SK-N-SH treated with all-trans-retinoic acid at 6 μM for 48 hours (cell line): Measurements from ENCODE around the gene ANAPC2.

Experiments used
- ATAC-seq: fragments of 200-7000 bp; cut with Tn5 transposase; 3 replicates; pipeline ENCODE4 v1.9.1; 2020; ENCODE audit warnings: mild to moderate bottlenecking, moderate library complexity
- ARNTL ChIP-seq: fragments of 450-650 bp; formaldehyde crosslinking; IDR thresholded peaks from 2 replicates; pipeline ENCODE4 v1.5.0; 2020; ENCODE audit warnings: low read depth, mild to moderate bottlenecking, moderate library complexity, borderline replicate concordance
- BACH2 ChIP-seq: fragments of 250-450 bp; sonication (Bioruptor Pico); IDR thresholded peaks from 2 replicates; pipeline ENCODE4 v1.9.0; 2021; ENCODE audit warnings: mild to moderate bottlenecking, borderline replicate concordance
- CSDC2 ChIP-seq: fragments of 250-450 bp; sonication (Bioruptor Pico); IDR thresholded peaks from 2 replicates; pipeline ENCODE4 v1.5.0; 2020; ENCODE audit warnings: mild to moderate bottlenecking, moderate library complexity
- ESRRG ChIP-seq: fragments of 250-450 bp; sonication (Bioruptor Pico); IDR thresholded peaks from 2 replicates; pipeline ENCODE4 v1.6.1; 2021; ENCODE audit warnings: mild to moderate bottlenecking
- GLIS3 ChIP-seq: fragments of 250-450 bp; sonication (Bioruptor Pico); IDR thresholded peaks from 2 replicates; pipeline ENCODE4 v1.5.0; 2020; ENCODE audit warnings: mild to moderate bottlenecking, moderate library complexity
- OSR1 ChIP-seq: fragments of 250-450 bp; sonication (Bioruptor Pico); IDR thresholded peaks from 2 replicates; pipeline ENCODE4 v1.8.0; 2022; ENCODE audit warnings: moderate library complexity, mild to moderate bottlenecking, inconsistent platforms
- PATZ1 ChIP-seq: fragments of 250-450 bp; sonication (Bioruptor Pico); IDR thresholded peaks from 2 replicates; pipeline ENCODE4 v1.8.0; 2020; ENCODE audit warnings: mild to moderate bottlenecking, moderate library complexity, borderline replicate concordance
- RARB ChIP-seq: fragments of 250-450 bp; sonication (Bioruptor Pico); IDR thresholded peaks from 2 replicates; pipeline ENCODE4 v1.8.0; 2021; ENCODE audit warnings: mild to moderate bottlenecking, moderate library complexity
- SNAI2 ChIP-seq: fragments of 250-450 bp; sonication (Bioruptor Pico); IDR thresholded peaks from 2 replicates; pipeline ENCODE4 v1.5.0; 2020; ENCODE audit warnings: mild to moderate bottlenecking, moderate library complexity
- TCF4 ChIP-seq: fragments of 250-450 bp; sonication (Bioruptor Pico); IDR thresholded peaks from 2 replicates; pipeline ENCODE4 v1.8.0; 2021; ENCODE audit warnings: mild to moderate bottlenecking, moderate library complexity, borderline replicate concordance
- TOX ChIP-seq: fragments of 250-450 bp; sonication (Bioruptor Pico); IDR thresholded peaks from 2 replicates; pipeline ENCODE4 v1.8.0; 2021; ENCODE audit warnings: mild to moderate bottlenecking, moderate library complexity, borderline replicate concordance
- ZC3H10 ChIP-seq: fragments of 250-450 bp; sonication (Bioruptor Pico); IDR thresholded peaks from 2 replicates; pipeline ENCODE4 v1.5.1; 2021; ENCODE audit warnings: mild to moderate bottlenecking, moderate library complexity
- ZFP3 ChIP-seq: fragments of 250-450 bp; sonication (Bioruptor Pico); IDR thresholded peaks from 2 replicates; pipeline ENCODE4 v1.5.0; 2020; ENCODE audit warnings: mild to moderate bottlenecking, moderate library complexity
- ZFP30 ChIP-seq: fragments of 450-650 bp; formaldehyde crosslinking; IDR thresholded peaks from 2 replicates; pipeline ENCODE4 v1.5.0; 2022; ENCODE audit warnings: mild to moderate bottlenecking, moderate library complexity
- ZNF565 ChIP-seq: fragments of 450-650 bp; formaldehyde crosslinking; conservative IDR thresholded peaks from 2 replicates; pipeline ENCODE4 v1.5.0; 2020; ENCODE audit warnings: low read depth, mild to moderate bottlenecking, moderate library complexity
- ZNF70 ChIP-seq: fragments of 450-650 bp; formaldehyde crosslinking; IDR thresholded peaks from 2 replicates; pipeline ENCODE4 v1.5.0; 2020; ENCODE audit warnings: mild to moderate bottlenecking, moderate library complexity
- ZNF8 ChIP-seq: fragments of 450-650 bp; formaldehyde crosslinking; IDR thresholded peaks from 2 replicates; pipeline ENCODE4 v1.5.0; 2020; ENCODE audit warnings: mild to moderate bottlenecking, moderate library complexity
- TF ChIP-seq, protein P1 (sequence below): fragments of 250-450 bp; sonication (Bioruptor Pico); IDR thresholded peaks from 2 replicates; pipeline ENCODE4 v1.5.1; 2021; ENCODE audit warnings: mild to moderate bottlenecking, moderate library complexity
- TF ChIP-seq, protein P2 (sequence below): fragments of 250-450 bp; sonication (Bioruptor Pico); IDR thresholded peaks from 2 replicates; pipeline ENCODE4 v1.5.1; 2020; ENCODE audit warnings: low read depth, mild to moderate bottlenecking, moderate library complexity
- TF ChIP-seq, protein P3 (sequence below): fragments of 250-450 bp; sonication (Bioruptor Pico); IDR thresholded peaks from 2 replicates; pipeline ENCODE4 v1.8.0; 2021; ENCODE audit warnings: low read depth, mild to moderate bottlenecking, moderate library complexity, borderline replicate concordance
- TF ChIP-seq, protein P4 (sequence below): fragments of 250-450 bp; sonication (Bioruptor Pico); IDR thresholded peaks from 2 replicates; pipeline ENCODE4 v1.5.0; 2020; ENCODE audit warnings: mild to moderate bottlenecking, moderate library complexity

Gene ANAPC2

DNA sequence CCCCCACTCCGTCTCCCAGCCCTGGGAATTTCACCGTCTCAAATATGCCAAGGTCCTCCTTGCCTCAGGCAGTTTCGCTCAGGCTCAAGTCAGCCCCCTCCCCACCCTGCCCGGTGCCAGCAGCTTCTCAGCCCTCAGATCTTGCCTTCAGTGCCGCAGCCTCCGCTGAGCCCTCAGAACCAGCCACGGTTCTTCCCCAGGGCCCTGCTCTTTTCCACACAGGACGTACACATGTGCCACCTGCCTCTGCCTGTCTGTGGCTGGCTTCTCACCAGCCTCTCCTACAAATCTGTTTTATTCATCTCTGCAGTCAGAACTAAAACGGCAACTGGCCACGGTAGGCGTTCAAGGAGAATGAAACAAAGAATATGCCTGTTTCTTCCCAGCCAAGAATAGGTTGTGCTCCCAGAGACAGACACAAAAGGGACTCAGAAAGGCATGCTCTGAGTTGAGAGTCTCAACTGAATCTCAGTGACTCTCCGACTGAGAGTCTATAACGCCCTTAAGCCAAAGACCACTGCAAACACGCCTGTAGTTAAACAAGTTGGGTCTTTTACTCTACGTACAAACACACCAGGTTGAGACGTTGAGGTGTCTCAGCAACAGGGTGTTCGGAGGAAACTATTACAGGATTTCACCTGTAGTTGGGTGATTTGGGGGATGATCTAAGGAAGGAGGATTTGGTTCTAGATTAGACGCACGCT, 60.0 kb downstream of the ANAPC2 start:
- ATAC-seq: no peak
- TF ChIP-seq ZFP3 (CRISPR knock-in tag): no peak
- no peak for TF ChIP-seq OSR1 (CRISPR knock-in tag)
- no peak for TF ChIP-seq ZNF565
- TF ChIP-seq ZC3H10 (CRISPR knock-in tag): no peak
- no peak for TF ChIP-seq SNAI2 (CRISPR knock-in tag)
- TF ChIP-seq, protein P1, sequence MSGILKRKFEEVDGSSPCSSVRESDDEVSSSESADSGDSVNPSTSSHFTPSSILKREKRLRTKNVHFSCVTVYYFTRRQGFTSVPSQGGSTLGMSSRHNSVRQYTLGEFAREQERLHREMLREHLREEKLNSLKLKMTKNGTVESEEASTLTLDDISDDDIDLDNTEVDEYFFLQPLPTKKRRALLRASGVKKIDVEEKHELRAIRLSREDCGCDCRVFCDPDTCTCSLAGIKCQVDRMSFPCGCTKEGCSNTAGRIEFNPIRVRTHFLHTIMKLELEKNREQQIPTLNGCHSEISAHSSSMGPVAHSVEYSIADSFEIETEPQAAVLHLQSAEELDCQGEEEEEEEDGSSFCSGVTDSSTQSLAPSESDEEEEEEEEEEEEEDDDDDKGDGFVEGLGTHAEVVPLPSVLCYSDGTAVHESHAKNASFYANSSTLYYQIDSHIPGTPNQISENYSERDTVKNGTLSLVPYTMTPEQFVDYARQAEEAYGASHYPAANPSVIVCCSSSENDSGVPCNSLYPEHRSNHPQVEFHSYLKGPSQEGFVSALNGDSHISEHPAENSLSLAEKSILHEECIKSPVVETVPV (CRISPR knock-in tag): no peak
- TF ChIP-seq ZNF8 (CRISPR knock-in tag): no peak
- TF ChIP-seq RARB: no peak
- no peak for TF ChIP-seq GLIS3 (CRISPR knock-in tag)
- TF ChIP-seq ESRRG (CRISPR knock-in tag): no peak
- TF ChIP-seq ZNF70 (CRISPR knock-in tag): no peak
- no peak for TF ChIP-seq PATZ1

GRCh38 chr9:137127301-137128157, 60.8 kb downstream of the ANAPC2 start:
- ATAC-seq: no peak
- TF ChIP-seq ZFP3 (CRISPR knock-in tag) (no peak), TOX (no peak), ZC3H10 (CRISPR knock-in tag) (no peak), GLIS3 (CRISPR knock-in tag) (no peak), ARNTL (CRISPR knock-in tag) (no peak), ZNF70 (CRISPR knock-in tag) (no peak), ESRRG (CRISPR knock-in tag) (no peak), RARB (no peak)
- TF ChIP-seq, protein P2, sequence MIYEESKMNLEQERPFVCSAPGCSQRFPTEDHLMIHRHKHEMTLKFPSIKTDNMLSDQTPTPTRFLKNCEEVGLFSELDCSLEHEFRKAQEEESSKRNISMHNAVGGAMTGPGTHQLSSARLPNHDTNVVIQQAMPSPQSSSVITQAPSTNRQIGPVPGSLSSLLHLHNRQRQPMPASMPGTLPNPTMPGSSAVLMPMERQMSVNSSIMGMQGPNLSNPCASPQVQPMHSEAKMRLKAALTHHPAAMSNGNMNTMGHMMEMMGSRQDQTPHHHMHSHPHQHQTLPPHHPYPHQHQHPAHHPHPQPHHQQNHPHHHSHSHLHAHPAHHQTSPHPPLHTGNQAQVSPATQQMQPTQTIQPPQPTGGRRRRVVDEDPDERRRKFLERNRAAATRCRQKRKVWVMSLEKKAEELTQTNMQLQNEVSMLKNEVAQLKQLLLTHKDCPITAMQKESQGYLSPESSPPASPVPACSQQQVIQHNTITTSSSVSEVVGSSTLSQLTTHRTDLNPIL: no peak

DNA sequence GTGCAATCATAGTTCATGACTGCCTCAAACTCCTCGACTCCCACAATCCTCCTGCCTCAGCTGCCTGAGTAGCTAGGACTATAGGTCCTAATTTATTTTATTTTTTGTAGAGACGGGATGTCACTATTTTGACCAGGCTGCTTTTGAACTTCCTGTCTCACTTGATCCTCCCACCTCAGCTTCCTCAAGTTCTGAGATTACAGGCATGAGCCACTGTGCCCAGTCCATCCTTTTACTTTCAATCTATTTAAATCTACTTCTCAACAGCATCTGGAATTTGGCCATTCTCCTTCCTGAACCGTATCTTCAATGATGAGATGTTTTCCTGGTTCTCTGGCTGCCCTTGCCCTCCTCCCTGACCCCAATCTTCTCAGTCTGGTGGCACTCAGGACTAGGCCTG, 61.6 kb downstream of the ANAPC2 start:
- TF ChIP-seq TCF4 (CRISPR knock-in tag) (no peak), ZFP30 (CRISPR knock-in tag) (no peak), ZNF70 (CRISPR knock-in tag) (no peak), ZFP3 (CRISPR knock-in tag) (no peak), CSDC2 (CRISPR knock-in tag) (no peak), RARB (no peak), BACH2 (CRISPR knock-in tag) (no peak)
- TF ChIP-seq, protein P2: no peak
- TF ChIP-seq, protein P3, sequence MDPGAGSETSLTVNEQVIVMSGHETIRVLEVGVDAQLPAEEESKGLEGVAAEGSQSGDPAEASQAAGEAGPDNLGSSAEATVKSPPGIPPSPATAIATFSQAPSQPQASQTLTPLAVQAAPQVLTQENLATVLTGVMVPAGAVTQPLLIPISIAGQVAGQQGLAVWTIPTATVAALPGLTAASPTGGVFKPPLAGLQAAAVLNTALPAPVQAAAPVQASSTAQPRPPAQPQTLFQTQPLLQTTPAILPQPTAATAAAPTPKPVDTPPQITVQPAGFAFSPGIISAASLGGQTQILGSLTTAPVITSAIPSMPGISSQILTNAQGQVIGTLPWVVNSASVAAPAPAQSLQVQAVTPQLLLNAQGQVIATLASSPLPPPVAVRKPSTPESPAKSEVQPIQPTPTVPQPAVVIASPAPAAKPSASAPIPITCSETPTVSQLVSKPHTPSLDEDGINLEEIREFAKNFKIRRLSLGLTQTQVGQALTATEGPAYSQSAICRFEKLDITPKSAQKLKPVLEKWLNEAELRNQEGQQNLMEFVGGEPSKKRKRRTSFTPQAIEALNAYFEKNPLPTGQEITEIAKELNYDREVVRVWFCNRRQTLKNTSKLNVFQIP (CRISPR knock-in tag): no peak
- TF ChIP-seq, protein P4, sequence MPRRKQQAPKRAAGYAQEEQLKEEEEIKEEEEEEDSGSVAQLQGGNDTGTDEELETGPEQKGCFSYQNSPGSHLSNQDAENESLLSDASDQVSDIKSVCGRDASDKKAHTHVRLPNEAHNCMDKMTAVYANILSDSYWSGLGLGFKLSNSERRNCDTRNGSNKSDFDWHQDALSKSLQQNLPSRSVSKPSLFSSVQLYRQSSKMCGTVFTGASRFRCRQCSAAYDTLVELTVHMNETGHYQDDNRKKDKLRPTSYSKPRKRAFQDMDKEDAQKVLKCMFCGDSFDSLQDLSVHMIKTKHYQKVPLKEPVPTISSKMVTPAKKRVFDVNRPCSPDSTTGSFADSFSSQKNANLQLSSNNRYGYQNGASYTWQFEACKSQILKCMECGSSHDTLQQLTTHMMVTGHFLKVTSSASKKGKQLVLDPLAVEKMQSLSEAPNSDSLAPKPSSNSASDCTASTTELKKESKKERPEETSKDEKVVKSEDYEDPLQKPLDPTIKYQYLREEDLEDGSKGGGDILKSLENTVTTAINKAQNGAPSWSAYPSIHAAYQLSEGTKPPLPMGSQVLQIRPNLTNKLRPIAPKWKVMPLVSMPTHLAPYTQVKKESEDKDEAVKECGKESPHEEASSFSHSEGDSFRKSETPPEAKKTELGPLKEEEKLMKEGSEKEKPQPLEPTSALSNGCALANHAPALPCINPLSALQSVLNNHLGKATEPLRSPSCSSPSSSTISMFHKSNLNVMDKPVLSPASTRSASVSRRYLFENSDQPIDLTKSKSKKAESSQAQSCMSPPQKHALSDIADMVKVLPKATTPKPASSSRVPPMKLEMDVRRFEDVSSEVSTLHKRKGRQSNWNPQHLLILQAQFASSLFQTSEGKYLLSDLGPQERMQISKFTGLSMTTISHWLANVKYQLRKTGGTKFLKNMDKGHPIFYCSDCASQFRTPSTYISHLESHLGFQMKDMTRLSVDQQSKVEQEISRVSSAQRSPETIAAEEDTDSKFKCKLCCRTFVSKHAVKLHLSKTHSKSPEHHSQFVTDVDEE (CRISPR knock-in tag): no peak
- TF ChIP-seq, all 23 proteins: peak for 0
- ATAC-seq: no peak
